GM12878 (cell line): ENCODE results near the gene PRCC. TPM values are rescaled to one million over a fixed set of nuclear protein-coding genes. Genes with fewer than 3 reads are reported as not detected.
A peak's percentile ranks its signal among the peaks of the same experiment; 100 is the strongest.

Experiments
- ATAC-seq: fragments of 200-7000 bp; cut with Tn5 transposase; 3 replicates; pipeline ENCODE4 v1.9.1; 2020; ENCODE audit warnings: mild to moderate bottlenecking, moderate library complexity
- BruUV-seq: library from RNA; stranded (reverse); fragments of 400-500 nt; replicated peaks from 2 replicates; lab custom pipeline; 2021; lab: Mats Ljungman, UMichigan
- CTCF ChIA-PET: fragments of 300-600 bp; sonication (Branson Sonifier 250); formaldehyde crosslinking; extraction: SDS; loops from one replicate; lab custom pipeline; 2021; ENCODE audit warnings: inconsistent platforms; lab: Yijun Ruan, JAX
- POLR2A ChIA-PET: fragments of 350-600 bp; formaldehyde crosslinking; extraction: SDS; loops from one replicate; lab custom pipeline; 2021; ENCODE audit warnings: inconsistent platforms; lab: Charles Lee
- RAD21 ChIA-PET: fragments of 300-600 bp; sonication (Branson Sonifier 250); formaldehyde crosslinking; loops from one replicate; lab custom pipeline; 2023; ENCODE audit warnings: antibody characterized with exemption; ENCODE audit not compliant: unreplicated experiment; lab: Charles Lee
- SMC1A ChIA-PET: fragments of 300-600 bp; sonication (Branson Sonifier 250); formaldehyde crosslinking; loops from one replicate; lab custom pipeline; 2023; ENCODE audit not compliant: unreplicated experiment, uncharacterized antibody; lab: Charles Lee
- DNase-seq: peaks from one replicate; pipeline ENCODE4 v3.0.0-alpha.2; 2011; ENCODE audit warnings: low read depth, low spot score
- FAIRE-seq: peaks from 3 replicates; lab custom pipeline; 2011; peaks lifted over from hg19 to GRCh38; lab: Jason Lieb, UNC
- H2AFZ ChIP-seq: 2 replicates; pipeline ENCODE4 v1.6.0; 2011; ENCODE audit warnings: low read depth, low read length, control low read depth; ENCODE audit not compliant: control insufficient read depth
- H3K27ac ChIP-seq: 2 replicates; pipeline ENCODE4 v1.5.1; 2011; ENCODE audit warnings: control low read depth; ENCODE audit not compliant: control insufficient read depth, insufficient read depth
- H3K27me3 ChIP-seq, 2 experiments: replicated peaks in 1 of 2; 2 replicates each; pipeline versions ENCODE4 v1.6.0 to v1.6.1; 2011; ENCODE audit warnings: low read length in 1 of 2; ENCODE audit not compliant: control insufficient read depth in 2 of 2, insufficient read depth in 2 of 2
- H3K36me3 ChIP-seq, 2 experiments: 2 replicates each; pipeline ENCODE4 v1.5.1; 2011; ENCODE audit warnings: low read length in 1 of 2; ENCODE audit not compliant: control insufficient read depth in 2 of 2, insufficient read depth in 2 of 2
- H3K4me1 ChIP-seq: 2 replicates; pipeline ENCODE4 v1.6.1; 2011; ENCODE audit warnings: mild to moderate bottlenecking, low read length, moderate library complexity, mixed read lengths; ENCODE audit not compliant: control insufficient read depth, insufficient read depth
- H3K4me2 ChIP-seq: 2 replicates; pipeline ENCODE4 v1.6.0; 2011; ENCODE audit warnings: control low read depth; ENCODE audit not compliant: control insufficient read depth, insufficient read depth
- H3K4me3 ChIP-seq: fragments of 200-600 bp; sonication (generic); 2 replicates; pipeline ENCODE4 v1.5.1; 2016
- H3K79me2 ChIP-seq: 2 replicates; pipeline ENCODE4 v1.6.0; 2011; ENCODE audit warnings: low read length; ENCODE audit not compliant: control insufficient read depth, insufficient read depth
- H3K9ac ChIP-seq: 2 replicates; pipeline ENCODE4 v1.8.0; 2011; ENCODE audit warnings: low read length, control low read depth, mixed read lengths; ENCODE audit not compliant: control insufficient read depth, insufficient read depth
- H3K9me3 ChIP-seq: replicated peaks from 3 replicates; pipeline ENCODE4 v1.5.1; 2011; ENCODE audit warnings: mild to moderate bottlenecking, low read length; ENCODE audit not compliant: control insufficient read depth, insufficient read depth
- H4K20me1 ChIP-seq: 2 replicates; pipeline ENCODE4 v1.6.0; 2011; ENCODE audit not compliant: control insufficient read depth, insufficient read depth
- ATF3 ChIP-seq: IDR thresholded peaks from 2 replicates; pipeline ENCODE4 v1.6.1; 2011; ENCODE audit warnings: low read depth, mild to moderate bottlenecking, low read length, moderate library complexity, borderline replicate concordance; ENCODE audit errors: extremely low read depth
- BACH1 ChIP-seq: fragments of 450-650 bp; IDR thresholded peaks from 2 replicates; pipeline ENCODE4 v1.6.1; 2017; ENCODE audit warnings: mild to moderate bottlenecking, borderline replicate concordance
- MAX ChIP-seq: IDR thresholded peaks from 2 replicates; pipeline ENCODE4 v1.6.1; 2012; ENCODE audit warnings: low read depth, low read length, improper control_type of control experiment
- MLLT1 ChIP-seq: fragments of 450-650 bp; IDR thresholded peaks from 2 replicates; pipeline ENCODE4 v1.6.1; 2016; ENCODE audit warnings: mild to moderate bottlenecking
- POU2F2 ChIP-seq: IDR thresholded peaks from 3 replicates; pipeline ENCODE4 v1.6.1; 2011; ENCODE audit warnings: low read depth, mild to moderate bottlenecking, low read length, borderline replicate concordance
- REST ChIP-seq: IDR thresholded peaks from 2 replicates; pipeline ENCODE4 v1.6.1; 2012; ENCODE audit warnings: mild to moderate bottlenecking, low read depth, low read length
- STAT1 ChIP-seq: fragments of 450-650 bp; conservative IDR thresholded peaks from 2 replicates; pipeline ENCODE4 v1.6.1; 2014; ENCODE audit warnings: antibody characterized with exemption, mild to moderate bottlenecking
- TAF1 ChIP-seq: IDR thresholded peaks from 2 replicates; pipeline ENCODE4 v1.6.1; 2011; ENCODE audit warnings: mild to moderate bottlenecking, low read depth, low read length, borderline replicate concordance
- WGBS: methylation state at CpG from one replicate; pipeline ENCODE4 v1.1.6; 2016; ENCODE audit warnings: low lambda C conversion rate; ENCODE audit not compliant: insufficient replicate concordance, insufficient coverage; ENCODE audit errors: missing lambda C conversion rate; 5-methylcytosine and 5-hydroxymethylcytosine counted together
- in situ Hi-C: fragments of 300-500 bp; cut with MboI; formaldehyde crosslinking; loops from 9 replicates; pipeline ENCODE4 v1.14.3; 2018; ENCODE audit warnings: mixed read lengths
- intact Hi-C: fragments of 100-400 bp; cut with micrococcal nuclease; formaldehyde crosslinking; loops from one replicate; pipeline ENCODE4 v1.14.2; 2022; ENCODE audit not compliant: unreplicated experiment
- polyA plus RNA-seq, 11 experiments: library from polyadenylated mRNA; depleted of rRNA in 4 of 11; unstranded in 6 of 11; stranded (reverse) in 5 of 11; fragments of >200 nt; fragmentation: Nextera tagmentation in 4 of 11; fragmentation: Illumina TruSeq in 1 of 11; extraction: Ambion mirVana in 4 of 11; extraction: Trizol in 1 of 11; gene quantifications; 1 replicate in 1 of 11; 2 replicates in 10 of 11; pipeline versions ENCODE4 v1.2.1 to v1.2.3, GENCODE V29; 2011 to 2016; ENCODE audit warnings: inconsistent platforms in 2 of 11, missing spikeins in 2 of 11, low read depth in 1 of 11
- total RNA-seq, 4 experiments: library from RNA; depleted of rRNA in 3 of 4; stranded (reverse); fragments of >200 nt in 3 of 4; fragmentation: Illumina TruSeq in 1 of 4; extraction: Trizol in 1 of 4; gene quantifications; 2 replicates each; pipeline versions ENCODE4 v1.2.1 to v1.2.3, GENCODE V29; 2013 to 2021
- TF ChIP-seq, protein P1 (sequence below): fragments of 450-650 bp; IDR thresholded peaks from 2 replicates; pipeline ENCODE4 v1.6.1; 2014; ENCODE audit warnings: mild to moderate bottlenecking

The PRCC gene
- total and polyA plus RNA-seq, 10 of the 15 experiments (the other 5 are each of a cell fraction or from before 2014, with no cell fraction given): 23.8 to 132 (median 63.1) TPM

DNA sequence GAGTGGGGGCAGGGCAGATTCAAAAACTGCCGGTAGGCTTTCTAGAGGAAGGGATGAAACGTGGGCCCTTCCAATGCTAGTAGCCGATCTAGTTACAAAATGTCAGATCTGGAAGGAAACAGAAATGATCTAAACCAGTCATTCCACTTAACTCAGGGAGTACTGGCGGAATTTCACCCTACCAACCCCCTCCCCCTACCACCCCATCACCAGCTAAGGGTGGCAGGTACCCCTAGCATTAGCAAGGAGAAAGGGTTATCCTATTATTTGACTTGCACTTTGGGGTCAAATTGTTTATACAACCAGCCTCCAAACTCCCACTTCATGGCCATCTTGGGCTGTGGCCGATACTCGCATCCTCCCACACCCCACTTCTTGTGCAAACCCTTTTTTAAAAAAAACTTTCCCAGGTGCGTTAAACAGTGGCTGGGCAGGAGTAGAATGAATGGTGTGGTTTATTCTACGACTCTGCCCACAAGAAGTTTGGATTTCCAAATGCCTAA is 25.8 kb upstream of the PRCC start:
- 11% methylated on average over 8 of the region's 8 CpGs for WGBS
- 0 out of 2 replicates have a peak, but pooled peaks have one; percentile 11 for TF ChIP-seq BACH1
- TF ChIP-seq POU2F2: no peak
- peak; percentile 24; the same call in 1 of the 2 replicates for TF ChIP-seq MLLT1
- TF ChIP-seq MAX: no peak
- TF ChIP-seq, protein P1, sequence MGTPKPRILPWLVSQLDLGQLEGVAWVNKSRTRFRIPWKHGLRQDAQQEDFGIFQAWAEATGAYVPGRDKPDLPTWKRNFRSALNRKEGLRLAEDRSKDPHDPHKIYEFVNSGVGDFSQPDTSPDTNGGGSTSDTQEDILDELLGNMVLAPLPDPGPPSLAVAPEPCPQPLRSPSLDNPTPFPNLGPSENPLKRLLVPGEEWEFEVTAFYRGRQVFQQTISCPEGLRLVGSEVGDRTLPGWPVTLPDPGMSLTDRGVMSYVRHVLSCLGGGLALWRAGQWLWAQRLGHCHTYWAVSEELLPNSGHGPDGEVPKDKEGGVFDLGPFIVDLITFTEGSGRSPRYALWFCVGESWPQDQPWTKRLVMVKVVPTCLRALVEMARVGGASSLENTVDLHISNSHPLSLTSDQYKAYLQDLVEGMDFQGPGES: no peak
- peak; percentile 26; the same call in 1 of the 2 replicates for TF ChIP-seq TAF1
- no peak for TF ChIP-seq REST
- no peak for TF ChIP-seq STAT1
- TF ChIP-seq ATF3: no peak
- ATAC-seq (no peak), FAIRE-seq (no peak), DNase-seq (no peak)
- Histone ChIP-seq H3K36me3 (peaks cover 23 to 36% of the 10 kb centered on the region in 2 experiments), H3K9ac (peak overlapping the region; percentile 56), H3K4me3 (peak overlapping the region; percentile 63; the same call in 1 of the 2 replicates), H3K27ac (peak overlapping the region; percentile 76), H3K4me2 (peak overlapping the region; percentile 68), H4K20me1 (no peaks in the 10 kb centered on the region), H3K79me2 (peaks cover 35% of the 10 kb centered on the region), H2AFZ (peak overlapping the region; percentile 85), H3K4me1 (peaks cover 5% of the 10 kb centered on the region), H3K9me3 (no peaks in the 10 kb centered on the region), H3K27me3 (no peaks in the 10 kb centered on the region)
- ChIA-PET CTCF (interaction anchor here (0.8 to 3.7 kb wide), 13 partner anchors 10 to 141 kb away, joined by 3 to 56 read pairs (median 7); partner anchors contain the start of genes HDGF, ISG20L2, METTL25B and PRCC), SMC1A (interaction anchor here (0.6 to 5.0 kb wide), 11 partner anchors 11 to 120 kb away, joined by 3 to 57 read pairs (median 4); partner anchors contain the start of genes ISG20L2, METTL25B, NTRK1 and PRCC), RAD21 (interaction anchor here (0.7 to 2.7 kb wide), 13 partner anchors 9 to 118 kb away, joined by 3 to 49 read pairs (median 6); partner anchors contain the start of genes HDGF, ISG20L2, METTL25B and PRCC), POLR2A (interaction anchor here (1.0 to 5.4 kb wide), 7 partner anchors 10 to 404 kb away, joined by 3 to 75 read pairs (median 11); partner anchors contain the start of genes CCT3, HDGF, ISG20L2 and METTL25B)
- intact Hi-C loops: loop anchor here (1.0 to 10.0 kb wide), 4 partner anchors 8 to 237 kb away; partner anchors contain the start of genes ISG20L2, MEF2D, METTL25B and PRCC
- in situ Hi-C loops: no loop called here
- BruUV-seq: TSS peak; percentile 91
